Forelimb muscle (tissue), 1 donor: Measurements from ENCODE around the gene KCNAB1. TPM values are rescaled to one million over a fixed set of nuclear protein-coding genes. Genes with fewer than 3 reads are reported as not detected.

Experiments
- DNase-seq: peaks from one replicate; pipeline ENCODE4 v3.0.0-alpha.2; 2013; ENCODE audit warnings: low read depth
- polyA plus RNA-seq: library from polyadenylated mRNA; unstranded; fragments of 120-200 nt; gene quantifications from one replicate; pipeline ENCODE4 v1.2.1, GENCODE V29; 2013; ENCODE audit not compliant: insufficient read length

The KCNAB1 gene
- polyA plus RNA-seq, 1 donor, result 4.3 TPM

DNA sequence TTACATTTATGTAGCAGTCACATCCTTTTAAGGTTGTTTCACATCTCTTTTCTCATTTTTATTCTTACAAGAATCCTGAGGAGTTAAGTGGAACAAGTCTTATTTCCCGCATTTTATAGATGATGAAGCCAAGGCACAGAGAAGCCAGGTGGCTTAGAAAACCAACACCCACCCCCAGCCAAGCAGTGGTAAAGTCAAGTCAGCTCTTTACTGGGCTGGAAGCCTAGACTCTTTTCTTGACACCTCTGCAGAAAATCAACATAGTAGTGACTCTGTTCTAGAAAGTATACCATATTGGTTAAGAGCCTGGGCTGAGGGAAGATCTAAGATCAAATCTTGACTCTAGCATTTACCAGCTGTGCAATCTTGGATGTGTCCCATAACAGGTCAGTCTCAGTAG, 195.7 kb downstream of the KCNAB1 start:
- DNase-seq, result no peak

DNA sequence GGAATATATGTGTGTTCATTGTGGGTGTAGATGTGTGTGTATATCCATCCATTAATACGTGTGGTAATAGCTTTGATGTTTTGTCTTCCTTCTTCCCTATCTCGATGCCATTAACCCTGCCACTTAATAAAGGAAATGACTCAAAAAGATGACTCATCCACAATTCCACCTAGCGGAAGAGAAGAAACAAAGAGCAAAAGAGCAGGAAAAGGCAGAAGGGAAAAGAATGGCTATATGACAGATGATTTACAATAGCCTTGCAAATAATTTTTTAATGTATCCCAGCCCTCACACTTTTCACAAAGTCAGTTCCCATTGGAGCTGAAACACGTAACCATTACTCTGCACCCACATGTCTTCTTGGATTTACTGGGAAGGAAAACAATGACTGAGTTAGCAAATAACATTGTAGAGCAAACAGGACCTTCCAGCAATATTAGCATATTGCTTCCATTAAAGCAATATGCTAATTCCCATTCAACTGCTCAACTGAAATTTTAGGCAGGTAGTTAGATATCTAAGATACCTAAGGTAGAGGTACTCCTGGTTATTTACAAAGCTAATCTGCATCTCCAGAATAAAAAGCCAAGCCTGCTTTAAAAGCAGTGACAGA, 197.2 kb downstream of the KCNAB1 start:
- no peak for DNase-seq

DNA sequence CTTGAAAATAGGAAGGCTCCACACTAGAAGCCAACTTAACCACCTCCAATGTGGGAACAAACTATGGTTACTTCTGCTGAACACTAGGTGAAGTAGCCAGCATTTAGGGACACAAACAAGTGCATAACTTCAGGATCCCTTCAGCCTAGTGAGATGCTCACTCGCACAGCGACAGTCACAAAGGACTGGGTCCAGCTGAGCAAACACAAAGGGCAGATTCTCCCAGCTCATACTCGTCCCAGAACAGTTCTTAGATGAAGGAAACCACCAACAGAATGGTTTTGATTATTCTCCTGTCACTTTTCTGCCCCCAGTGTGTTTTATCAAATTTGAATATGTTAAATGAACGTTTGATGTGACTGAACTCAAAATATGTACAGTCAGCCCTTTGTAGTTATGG, 201.6 kb downstream of the KCNAB1 start:
- DNase-seq, result no peak

DNA sequence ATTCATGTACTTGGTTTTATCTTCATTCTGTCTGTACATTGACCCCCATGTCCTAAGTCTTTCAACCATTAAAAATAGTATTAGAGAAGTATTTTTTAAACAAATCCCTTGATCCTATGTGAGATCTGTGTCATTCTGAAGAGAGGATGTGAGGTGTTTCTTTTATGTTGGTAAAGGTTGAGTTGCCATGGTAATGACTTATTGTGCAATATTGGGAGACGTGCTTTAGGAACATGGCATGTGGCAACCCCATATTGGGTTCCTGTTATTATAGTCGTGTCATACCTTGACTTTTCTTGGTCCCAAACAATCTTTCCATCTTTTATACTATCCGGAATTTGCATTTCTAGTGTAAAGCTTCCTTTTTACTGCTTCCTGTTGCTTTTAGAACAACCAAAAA, 203.1 kb downstream of the KCNAB1 start:
- DNase-seq, result no peak

DNA sequence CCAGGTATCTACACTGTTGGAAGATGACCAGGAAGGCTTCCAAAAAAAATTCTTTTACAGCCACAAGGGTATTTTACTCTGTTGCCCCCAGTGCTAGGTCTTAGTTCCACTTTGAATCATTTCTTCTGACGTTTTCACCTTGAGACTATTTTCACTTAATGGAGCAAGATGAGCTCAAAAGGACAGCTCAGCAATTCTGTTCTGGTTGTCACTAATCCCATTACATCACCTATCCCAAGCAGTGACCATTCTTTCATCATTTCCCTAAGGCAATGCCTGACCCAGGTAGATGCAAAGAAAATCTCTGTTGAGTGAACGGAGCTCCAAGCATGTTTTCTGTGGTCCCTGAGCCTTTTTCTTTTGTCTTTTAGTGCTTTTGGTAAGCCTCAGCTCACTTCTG, 210.0 kb downstream of the KCNAB1 start:
- DNase-seq, result no peak

DNA sequence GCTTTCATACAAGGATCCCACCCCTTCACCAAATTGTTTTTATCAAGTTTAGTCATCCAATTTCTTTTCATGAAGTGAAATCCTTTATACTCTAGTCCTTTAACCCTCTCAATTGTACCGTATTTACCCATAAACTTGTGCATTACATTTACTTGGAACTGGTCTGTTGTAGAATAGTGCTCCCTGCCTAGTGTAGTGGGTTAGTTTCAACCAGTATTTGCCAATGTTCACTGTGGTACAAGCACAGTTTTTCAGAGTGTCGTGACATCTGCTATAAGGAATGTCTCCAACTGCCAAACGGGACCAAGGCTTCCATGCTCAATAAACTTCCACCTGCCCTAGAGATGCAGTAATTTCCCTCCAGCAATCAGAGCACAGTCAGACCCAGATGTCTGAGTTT, 211.9 kb downstream of the KCNAB1 start:
- DNase-seq, result no peak

DNA sequence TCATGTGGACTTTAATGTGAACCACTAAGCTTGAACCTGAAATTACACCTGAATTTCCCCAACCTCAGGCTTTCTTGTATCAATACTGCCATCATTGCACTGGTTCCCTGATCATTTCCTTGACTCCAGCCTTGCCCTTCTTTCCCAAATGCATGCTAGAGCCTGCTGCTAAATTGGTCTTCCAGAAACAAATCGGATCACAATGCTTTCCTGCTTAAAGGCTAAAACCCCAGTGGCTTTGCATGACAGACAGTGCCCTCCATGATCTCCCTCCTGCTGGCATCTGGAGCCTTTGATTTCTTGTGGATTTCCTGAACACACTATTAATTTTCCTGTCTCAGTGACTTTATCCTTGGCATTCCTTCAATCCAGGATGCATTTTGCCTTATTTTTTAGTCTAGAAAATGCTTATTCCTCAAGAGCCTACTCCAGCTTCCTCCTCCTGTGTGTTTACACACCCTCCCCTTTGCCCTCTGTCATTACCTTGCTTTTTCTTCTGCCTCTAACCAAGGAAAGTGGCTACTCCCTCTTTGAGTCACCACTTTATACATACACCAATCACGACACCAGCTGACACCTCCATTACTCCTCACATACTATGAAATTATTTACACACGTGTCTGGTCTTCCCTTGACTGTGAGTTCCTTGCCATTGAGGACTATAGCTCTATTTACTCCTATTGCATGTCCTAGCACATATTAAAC, 214.6 kb downstream of the KCNAB1 start:
- DNase-seq, result no peak

DNA sequence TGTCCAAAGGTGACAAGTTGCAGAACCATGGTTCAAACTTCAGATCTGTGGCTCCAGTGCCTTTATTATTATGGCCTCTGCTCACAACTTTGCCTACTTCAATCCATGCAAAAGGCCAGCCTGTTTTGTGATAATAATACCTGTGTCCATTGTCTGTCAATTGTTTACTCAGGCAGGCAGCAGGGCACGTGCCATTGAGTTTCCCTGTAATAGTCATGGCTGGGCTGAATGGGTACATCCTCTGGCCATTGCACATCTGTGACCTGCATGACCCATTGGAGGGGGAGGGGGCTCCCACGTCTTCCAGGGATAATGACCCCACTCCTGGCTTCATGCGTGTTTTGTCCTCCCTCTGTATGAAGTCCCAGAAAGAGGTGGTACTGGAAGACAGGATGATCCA, 219.1 kb downstream of the KCNAB1 start:
- DNase-seq, result no peak

DNA sequence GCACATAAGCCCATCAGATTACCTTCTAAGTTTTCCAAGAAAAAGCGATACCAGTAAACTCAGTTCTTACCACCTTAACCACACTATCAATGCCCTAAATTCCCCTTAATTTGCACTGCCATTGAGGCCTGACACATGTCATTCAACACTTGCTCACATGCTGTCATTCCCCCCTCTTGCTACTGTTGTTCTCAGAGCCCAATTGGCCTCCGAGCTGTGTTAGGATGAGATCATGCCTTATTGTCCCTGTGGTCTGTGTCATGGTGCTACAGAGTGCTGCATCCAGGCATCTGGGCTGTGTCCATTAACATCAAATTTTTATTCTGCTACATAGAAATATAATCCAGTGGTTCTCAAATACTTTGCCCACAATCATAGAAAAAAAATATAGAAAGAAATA, 221.0 kb downstream of the KCNAB1 start:
- no peak for DNase-seq

DNA sequence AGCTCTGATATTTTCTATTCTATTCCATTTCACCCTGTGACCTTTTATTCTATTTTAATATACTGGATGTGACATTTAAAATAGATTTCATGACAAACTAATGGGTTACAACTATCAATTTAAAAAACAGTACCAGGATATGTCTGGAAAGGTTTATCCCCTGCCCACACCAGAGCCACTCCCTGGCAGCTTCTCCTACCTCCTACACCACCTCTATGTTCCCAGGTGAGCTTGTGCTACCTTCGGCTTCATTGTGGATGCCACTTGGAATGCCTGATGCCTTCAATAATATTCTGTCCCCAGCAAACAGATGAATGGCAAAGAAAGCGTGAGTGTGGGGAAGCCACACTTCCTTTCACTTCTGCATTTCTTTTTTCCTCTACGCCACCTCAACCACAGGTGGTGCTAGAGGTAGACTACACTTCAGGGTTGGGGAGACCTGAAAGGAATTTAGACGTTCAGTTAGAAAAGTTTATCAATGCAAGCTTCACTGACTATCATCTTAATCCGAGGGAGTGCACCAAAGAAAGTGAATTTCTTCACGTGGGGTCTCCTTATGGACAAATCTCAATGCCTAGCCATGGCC, 221.5 kb downstream of the KCNAB1 start:
- DNase-seq, result no peak

DNA sequence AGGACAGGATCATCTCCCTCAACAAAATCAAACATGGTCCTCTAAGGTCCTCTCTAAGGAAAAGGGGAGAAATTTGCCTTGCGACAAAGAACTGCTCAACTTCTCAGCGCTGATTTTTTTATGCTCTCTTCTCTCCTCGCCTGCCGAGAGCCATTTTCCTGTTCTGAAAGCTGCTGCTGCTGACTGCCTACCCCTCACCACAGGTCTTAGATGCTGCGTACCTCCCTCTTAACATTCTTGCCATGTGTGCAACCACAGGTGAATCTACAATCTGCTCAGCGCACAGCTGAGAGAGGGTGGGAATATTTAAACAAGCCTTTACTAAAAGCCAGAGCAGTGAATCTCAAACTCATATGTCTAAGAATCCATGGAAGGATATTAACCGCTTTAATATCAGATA, 223.8 kb downstream of the KCNAB1 start:
- no peak for DNase-seq

DNA sequence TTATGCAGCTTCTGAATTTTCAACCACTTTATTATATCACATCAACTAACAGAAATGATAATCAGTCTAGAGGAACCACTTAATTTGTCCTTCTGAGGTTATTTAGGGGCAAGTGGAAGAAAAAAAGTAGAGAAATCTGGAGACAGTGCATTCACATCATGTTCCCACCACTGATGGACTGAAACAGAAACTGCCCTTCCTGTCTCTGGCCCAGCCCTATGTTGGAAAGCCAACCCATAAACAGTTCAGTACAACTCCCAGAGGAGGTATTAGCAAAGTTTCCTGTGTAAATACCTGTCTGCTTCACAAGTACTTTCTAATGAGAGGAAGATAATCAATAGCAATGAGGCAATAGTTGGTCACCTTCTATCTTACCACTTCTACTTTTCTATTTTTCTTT, 228.7 kb downstream of the KCNAB1 start:
- no peak for DNase-seq

DNA sequence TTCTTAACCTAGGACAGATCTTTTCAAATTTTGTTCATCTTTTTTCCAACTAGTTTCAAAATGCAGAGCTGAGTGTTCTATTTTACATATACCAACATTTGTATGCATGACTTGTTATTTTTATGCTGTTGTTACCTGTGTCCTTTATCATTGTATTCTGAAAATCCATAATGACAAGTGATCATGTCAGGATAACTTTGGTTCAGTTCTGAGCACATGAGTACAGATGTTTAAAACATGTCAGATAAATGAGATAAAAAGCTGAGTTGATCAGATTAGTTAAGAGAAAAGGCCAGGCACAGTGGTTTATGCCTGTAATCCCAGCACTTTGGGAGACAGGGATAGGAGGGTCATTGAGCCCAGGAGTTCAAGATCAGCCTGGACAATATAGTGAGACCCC, 229.6 kb downstream of the KCNAB1 start:
- DNase-seq, result no peak

DNA sequence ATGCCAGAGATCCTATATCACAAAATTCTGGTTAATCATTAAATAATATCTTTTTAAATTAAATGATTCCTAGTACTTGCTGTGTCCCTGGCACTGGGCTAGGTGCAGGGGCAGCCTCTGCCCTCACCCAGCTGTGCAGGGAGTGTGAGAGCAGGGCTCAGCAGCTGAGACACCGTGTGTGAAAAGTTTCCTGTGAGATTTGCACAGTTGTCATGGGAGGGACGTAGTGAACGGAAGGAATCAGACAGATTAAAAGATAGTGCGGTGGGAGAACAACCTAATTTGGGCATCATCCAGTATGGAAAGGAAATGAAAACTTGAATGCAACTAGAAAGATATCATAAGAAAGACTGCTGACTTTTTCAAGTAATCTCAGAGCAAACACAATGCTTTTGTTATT, 230.4 kb downstream of the KCNAB1 start:
- DNase-seq, result no peak

DNA sequence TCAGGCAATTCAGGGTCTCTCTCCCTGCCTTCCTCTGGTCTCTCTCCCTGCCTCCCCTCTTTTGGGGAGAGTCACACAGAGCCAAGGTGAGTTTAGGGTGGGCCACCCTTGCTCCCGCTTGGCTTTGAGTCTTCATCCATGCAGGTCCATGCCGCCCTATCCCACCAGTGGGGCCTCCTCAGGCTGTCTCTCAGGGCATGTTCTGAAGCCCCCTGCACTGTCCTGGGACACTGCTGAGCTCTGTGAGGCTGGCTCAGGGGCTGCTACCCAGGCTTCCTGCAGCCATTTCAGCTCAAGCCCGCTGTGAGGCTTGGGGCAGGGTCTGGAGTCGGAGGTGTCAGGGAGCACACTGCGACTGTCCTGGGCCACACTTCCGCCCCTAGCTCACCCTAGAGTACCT, 231.4 kb downstream of the KCNAB1 start:
- no peak for DNase-seq

DNA sequence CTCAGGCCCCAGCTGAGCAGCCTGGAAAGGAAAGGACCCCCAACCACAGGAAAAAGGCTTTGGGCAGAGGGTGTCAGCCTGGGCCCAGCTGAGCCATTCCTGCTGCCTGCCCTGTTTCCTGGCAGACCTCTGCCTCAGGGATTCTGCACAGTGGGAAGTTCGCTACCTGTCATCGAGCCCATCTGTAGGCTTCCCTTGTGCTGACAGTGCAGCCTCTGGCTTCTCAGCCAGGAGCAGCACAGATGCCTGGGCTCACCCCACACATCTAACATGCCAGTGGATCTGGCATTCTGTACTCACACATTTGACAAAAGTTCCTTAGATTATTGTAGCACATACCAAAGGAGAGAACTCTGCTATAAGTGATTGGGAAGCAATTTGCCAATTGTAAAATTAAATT, 232.3 kb downstream of the KCNAB1 start:
- DNase-seq, result no peak

DNA sequence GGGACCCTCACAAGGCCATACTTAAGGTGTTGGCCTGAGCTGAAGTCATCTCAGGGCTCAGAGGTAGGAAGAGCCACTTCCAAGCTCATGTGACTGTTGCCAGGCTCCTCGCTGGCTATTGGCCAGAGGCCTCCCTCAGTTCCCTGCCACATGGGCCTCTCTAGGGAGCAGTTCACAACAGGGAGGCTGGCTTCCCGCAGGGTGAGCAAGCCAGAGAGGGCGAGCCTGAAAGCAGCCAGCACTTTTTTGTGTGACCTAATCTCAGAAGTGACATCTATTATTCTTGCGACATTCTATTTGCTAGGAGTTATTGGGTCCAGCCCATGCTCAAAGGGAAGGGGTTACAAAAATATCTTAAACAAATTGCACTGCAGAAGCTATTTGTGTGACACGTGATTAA, 233.2 kb downstream of the KCNAB1 start:
- DNase-seq, result no peak

DNA sequence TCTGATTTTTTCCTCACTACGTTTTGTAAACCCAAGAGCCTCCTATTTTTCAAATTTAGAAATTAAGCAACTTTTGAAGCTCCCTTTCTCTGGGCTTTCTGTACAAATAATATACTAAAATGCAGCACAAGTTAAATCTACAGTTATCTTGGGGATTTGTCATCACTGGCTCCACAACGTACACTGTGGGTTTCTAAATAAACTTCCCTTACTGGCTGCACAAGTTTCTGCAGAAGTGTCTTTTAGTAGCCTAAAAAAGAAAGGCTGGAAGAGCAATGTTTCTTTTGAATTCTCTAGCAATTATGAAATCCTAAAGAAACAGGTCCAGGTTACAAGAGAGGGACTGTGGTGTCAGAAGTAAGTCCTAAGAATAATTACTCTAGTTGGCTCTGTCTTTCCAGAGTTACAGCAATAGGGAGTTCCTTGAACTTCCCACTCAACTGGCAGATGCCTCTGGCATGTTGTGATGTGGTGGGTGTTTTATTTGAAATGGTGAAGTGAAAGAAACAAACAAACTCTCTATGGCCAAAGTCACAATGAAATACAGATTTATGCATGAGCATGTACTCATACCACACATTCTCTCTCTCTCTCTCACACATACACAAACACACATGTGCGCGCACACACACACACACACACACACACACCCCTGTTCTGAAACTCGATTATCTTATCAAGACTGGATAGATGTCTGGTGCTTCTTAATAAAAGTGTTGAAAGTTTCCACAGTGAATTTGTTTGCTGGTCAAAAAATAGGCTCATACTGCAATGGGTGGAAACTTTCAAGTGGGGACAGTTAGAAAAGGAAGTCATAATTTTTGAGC, 236.4 kb downstream of the KCNAB1 start:
- DNase-seq, result no peak

DNA sequence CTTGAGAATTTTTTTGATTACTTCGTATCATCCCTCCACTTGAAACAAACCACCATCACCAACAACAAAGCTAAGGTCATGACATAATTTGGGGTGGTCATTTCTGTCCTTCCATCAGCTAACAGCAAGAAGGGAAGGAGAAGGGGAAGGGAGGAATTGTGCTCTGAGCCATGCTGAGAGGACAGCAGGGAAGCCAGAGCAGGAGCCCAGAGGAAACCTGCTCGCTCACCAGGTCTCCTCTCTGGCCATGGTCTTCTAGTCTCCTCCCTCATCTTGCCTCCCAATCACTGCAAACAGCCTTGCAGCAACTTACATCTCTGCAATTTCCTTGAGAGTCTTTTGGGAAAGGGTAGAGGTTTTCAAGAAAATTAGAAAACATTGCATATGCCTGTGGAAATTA, 237.9 kb downstream of the KCNAB1 start:
- no peak for DNase-seq

DNA sequence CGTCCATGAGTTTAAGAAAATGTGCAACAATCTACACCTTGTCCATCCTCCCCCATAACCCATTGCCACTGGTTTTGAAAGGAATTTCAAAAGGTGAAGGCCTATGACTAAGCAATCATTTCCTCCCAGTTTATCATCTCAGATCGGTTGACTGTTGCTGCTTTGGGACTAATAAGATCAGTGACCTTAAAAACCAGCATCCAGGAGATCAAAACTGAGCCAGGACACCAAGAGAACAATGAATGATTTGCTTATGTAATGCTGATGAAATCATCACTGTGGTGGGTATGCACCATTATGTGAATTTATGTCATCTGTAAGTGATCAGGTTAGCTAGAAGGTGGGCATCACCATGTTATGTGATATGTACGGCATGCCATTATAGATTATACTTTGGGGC, 239.0 kb downstream of the KCNAB1 start:
- DNase-seq, result no peak

DNA sequence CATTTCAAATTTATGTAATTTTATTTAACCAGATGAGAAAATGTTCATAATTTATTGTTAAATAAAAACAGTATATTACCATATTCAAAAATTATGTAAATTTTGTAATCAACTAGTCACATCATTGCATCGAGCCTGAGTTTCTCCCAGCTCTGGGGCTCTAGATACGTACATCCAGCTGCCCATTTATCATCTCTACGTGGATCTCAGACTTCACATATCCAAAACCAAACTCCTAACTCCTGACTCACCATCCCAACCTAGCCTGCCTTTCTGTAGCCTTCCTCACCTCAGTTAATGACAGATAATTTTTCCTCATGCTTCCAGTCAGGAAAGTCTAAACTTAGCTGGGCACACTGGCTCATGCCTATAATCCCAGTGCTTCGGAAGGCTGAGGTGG, 239.7 kb downstream of the KCNAB1 start:
- no peak for DNase-seq

DNA sequence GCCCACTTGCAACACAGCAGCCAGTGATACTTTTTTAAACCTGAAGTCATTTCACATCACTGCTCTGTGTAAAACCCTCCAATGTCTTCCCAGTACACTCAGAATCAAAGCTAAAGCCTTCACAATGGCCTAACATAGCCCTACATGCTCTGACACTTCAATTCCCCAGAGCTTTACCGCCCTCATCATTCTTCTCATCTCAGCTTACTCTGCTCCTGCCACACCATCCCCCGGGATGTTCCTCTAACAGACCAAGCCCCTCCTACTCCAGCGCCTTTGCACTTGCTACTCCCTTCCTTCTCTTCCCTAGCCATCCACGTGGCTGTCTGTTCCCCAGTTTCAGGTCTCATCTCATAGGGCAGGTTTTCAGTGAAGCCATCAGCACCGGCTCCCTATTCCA, 240.6 kb downstream of the KCNAB1 start:
- DNase-seq, result no peak

DNA sequence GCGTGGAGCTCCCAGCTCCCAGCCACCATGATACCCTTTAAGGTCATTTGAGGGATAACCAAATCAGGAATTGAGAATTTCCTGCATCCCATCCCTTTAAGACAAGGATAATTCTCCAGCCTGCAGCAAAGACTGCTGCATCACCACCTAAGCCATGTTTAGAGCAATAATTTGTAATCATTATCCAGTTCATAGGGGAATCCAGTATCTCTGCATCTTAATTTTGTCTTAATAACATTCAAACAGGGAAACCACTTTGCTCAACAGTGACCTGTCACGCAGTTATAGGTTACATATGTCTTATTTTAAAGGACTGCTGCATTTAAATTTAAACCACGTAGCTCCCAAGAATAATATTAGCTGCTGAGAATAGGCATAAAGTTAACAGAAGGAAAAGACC, 246.2 kb downstream of the KCNAB1 start:
- DNase-seq, result no peak
